GM18519 (cell line): Measurements from ENCODE around the gene ZFP57.

ENCODE experiments used
- ATAC-seq: cut with Tn5 transposase; IDR thresholded peaks from one replicate; pipeline ENCODE4 v1.9.1; 2021; ENCODE audit warnings: mild to moderate bottlenecking, moderate library complexity; ENCODE audit not compliant: unreplicated experiment, low FRiP score

Gene ZFP57

DNA sequence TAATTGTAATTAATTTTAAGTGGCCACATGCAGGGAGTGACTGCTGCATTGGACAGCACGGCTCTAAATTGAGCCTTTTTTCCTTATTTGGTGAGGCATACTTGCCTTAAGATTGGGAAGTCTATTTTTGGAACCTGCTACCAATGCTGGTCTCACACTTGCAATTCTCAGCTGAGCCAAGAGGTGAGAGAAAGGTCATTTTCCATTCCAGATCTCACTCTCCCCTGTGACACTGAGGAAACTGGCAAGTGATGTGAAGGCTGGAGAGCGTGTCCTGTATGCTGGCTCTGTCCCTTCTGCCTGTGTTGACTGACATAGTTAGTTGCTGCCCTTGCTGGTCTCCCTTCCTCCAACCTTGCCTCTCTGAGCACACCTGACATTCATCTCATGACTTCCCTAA lies 24.8 kb downstream of the ZFP57 start:
- no peak for ATAC-seq

- no peak for ATAC-seq
These were observed 25.3 kb downstream of the ZFP57 start for GRCh38 chr6:29655658-29656057.

DNA sequence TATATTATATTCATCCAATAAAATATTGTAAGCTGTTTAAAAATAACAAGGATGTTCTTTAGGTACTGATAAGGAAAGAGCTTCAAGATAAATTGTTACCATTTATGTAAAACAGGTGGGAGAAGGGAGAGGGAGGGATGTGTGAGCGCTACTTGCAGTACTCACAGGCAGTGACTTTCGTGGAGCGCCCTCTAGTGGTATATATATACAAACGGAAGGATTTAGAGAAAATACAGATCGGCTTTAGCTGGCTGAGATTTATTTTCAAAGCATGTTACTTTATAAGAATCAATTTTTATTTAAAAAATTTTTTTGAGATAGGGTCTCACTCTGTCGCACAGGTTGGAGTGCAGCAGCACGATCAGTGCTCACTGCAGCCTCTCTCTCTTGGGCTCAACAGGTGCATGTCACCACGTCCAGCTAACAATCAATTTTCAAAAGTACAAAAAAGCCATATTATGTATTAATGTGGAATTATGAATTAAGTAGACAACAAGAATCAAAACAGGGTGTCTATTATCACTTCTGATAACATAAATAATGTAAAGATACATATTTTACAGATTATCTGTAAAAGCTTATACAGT lies 27.4 kb downstream of the ZFP57 start:
- ATAC-seq = no peak

- ATAC-seq = no peak
These were observed 28.8 kb downstream of the ZFP57 start for GRCh38 chr6:29652198-29652584.

GRCh38 chr6:29651413-29652197 lies 29.3 kb downstream of the ZFP57 start:
- no peak for ATAC-seq

- ATAC-seq = peak; percentile 91
These were observed 31.0 kb downstream of the ZFP57 start for GRCh38 chr6:29649701-29650673.

DNA sequence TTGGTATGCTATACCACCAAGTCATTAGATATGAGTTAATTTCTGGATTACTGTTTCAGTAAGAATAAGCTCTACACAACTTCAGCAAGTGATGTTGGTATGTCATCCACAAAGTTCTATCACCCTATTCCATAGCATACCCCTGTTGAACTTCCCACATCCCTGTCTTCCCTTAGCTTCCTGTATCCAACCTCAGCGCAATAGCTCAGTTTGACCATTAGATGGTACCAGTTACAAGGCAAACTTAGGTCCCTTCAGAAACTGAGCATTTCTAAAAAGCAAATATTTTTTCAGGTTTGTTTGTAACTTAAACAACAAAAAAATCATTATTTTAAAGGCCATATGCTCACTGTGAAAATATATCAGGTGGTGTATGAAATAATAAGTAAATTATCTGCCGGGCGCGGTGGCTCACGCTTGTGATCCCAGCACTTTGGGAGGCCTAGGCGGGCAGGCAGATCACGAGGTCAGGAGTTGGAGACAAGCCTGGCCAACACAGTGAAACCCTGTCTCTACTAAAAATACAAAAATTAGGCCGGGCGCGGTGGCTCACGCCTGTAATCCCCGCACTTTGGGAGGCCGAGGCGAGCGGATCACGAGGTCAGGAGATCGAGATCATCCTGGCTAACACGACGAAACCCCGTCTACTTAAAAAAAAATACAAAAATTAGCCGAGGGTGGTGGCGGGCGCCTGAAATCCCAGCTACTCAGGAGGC lies 32.9 kb downstream of the ZFP57 start:
- no peak for ATAC-seq

DNA sequence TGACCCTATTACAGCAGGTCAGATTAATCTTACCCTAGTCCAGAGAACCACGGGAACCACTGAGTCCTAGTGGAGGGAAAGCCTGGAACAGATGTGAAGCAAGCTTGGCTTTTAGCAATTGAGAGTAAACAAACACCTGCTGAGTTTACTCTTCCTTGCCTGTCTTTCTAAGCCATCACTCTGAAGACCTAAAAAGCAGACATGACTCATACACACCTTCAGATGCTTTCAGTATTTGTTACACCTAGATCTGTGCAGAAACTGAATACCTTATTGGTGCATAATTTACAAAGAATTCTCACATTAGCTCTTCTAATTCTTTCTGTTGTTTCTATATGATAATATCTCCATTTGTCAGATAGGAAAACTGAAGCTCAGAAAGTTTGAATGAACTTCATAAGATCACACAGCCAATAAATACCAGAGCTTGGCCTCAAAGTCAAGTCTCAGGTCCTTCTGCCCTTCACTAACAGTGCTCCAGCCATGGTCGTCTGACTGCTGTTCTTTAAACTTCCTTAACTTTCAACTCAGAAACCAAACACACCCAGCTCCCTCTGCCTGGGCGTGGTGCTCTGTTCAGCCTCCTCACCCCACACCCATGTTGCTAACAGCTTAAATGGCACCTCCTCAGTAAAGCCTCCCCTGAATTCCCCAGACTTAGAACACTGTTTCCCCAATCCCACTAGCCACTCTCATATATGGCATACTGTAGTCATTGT lies 39.4 kb downstream of the ZFP57 start:
- ATAC-seq = no peak

DNA sequence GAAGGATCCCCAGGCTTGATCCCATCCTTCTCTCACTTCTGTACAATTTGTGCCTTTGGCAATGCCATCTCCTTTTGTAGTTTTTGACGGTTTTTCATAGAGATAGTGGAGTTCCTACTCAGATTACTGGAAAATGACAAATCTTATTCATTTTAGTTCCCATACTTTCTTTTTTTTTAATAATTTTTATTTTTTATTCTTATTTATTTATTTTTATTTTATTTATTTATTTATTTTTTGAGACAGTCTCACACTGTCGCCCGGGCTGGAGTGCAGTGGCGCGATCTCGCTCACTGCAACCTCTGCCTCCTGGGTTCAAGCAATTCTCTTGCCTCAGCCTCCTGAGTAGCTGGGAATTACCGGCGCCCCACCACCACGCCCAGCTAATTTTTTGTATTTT lies 43.7 kb downstream of the ZFP57 start:
- ATAC-seq = no peak

- no peak for ATAC-seq
These were observed 47.4 kb downstream of the ZFP57 start for GRCh38 chr6:29633534-29633905.

- no peak for ATAC-seq
These were observed 48.0 kb downstream of the ZFP57 start, which contains the start of gene GABBR1 for GRCh38 chr6:29632789-29633533. TSS of gene GABBR1 (minus strand) at chr6:29633183. CDS start at chr6:29632385, 798 bp downstream.

- no peak for ATAC-seq
These were observed 48.9 kb downstream of the ZFP57 start for GRCh38 chr6:29631860-29632731.

DNA sequence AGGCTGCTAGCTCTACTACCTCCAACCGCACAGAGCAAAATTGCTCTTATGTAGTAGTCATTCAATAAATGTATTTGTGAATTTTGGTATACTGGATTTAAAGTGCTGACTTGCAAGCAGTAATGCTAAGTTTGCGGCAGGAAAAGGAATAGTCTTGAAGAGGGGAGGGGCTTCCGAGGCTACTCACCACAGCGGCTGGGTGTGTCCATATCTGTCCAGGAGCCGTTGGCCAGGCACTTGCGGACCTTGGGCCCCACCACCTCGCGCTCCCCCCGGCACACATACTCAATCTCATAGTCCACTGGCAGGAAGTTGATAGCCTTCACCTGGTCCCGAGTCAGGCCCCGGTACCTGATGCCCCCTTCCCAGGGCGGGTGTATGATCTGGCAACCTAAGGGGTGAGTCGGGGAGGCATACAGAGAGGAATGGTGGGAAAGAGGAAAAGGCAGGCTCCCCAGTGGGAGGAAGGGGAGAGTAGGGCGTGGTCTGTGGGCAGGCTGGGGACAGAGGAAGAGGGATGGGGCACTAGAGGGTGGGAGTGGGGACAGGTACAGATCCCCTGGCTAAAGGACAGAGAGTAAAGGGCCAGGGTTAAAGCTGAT lies 49.6 kb downstream of the ZFP57 start:
- no peak for ATAC-seq

DNA sequence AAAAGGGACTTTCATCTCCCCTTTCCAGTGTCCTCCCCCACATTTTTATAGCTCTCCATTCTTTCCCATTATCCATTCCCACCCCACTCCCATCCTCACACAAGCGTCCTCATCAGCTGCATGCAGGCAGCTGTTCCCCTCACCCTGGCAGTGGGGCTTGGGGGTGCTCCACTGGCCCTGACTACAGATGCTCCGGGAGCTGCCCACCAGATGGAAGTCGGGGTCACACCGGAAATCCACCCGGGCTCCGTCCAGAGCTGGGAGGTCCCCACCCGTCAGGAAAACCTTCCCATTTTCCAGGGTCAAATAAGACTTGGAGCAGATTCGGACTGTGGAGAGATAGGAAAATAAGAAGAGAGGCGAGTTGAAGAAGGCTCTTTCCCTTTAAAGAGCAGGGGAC lies 50.6 kb downstream of the ZFP57 start:
- no peak for ATAC-seq

DNA sequence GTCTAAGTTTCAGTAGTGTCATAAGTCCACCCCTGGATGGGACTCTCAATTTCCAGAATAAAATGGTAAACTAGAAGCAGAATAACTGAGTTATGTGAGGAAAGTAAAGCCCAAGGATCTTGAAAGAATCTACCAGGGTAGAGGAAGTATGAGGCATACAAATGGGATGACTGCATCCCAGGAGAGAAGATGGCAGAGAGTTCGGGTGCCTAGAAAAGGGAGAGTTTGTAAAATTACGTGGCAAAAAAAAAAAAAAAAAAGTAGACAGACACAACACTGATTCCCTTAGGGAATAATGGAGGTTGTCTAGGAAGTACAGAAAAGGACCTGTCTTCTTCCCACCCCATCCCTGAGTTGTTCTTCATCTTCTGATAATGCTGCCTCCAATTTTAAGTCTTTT lies 51.4 kb downstream of the ZFP57 start:
- no peak for ATAC-seq

- no peak for ATAC-seq
These were observed 52.3 kb downstream of the ZFP57 start for GRCh38 chr6:29628419-29629281.
